HG02571 (cell line): Measurements from ENCODE around the gene LRRC37A.
"Not testable (repeated sequence)": the region's sequence is repeated elsewhere in the genome, so short reads cannot be mapped to it uniquely, and the experiment has no call there.

Source experiments
- ATAC-seq: cut with Tn5 transposase; IDR thresholded peaks from one replicate; pipeline ENCODE4 v1.9.1; 2021; ENCODE audit warnings: mild to moderate bottlenecking, moderate library complexity; ENCODE audit not compliant: unreplicated experiment

Gene LRRC37A

DNA sequence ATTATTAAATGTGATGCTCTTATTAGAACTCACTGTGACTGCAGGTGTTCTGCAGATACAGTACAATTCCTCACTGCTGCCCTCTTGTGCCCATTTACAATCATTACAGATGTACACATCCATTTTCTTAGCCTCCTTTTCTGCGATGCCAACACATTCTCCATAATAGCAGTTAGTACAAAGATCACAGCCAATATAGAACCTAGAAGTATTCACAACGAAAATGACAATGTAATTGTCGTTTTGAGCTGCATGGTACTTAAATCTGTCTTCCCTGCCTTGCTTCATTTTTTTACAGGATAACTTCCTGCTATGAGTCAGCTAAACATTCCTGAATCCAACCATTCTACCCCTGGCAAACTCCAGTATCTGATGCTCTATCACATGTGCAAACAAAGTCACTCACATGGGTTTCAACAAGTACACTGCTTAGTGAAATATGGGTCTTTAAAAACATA, 8.1 kb upstream of the LRRC37A start:
- not testable (repeated sequence) for ATAC-seq

DNA sequence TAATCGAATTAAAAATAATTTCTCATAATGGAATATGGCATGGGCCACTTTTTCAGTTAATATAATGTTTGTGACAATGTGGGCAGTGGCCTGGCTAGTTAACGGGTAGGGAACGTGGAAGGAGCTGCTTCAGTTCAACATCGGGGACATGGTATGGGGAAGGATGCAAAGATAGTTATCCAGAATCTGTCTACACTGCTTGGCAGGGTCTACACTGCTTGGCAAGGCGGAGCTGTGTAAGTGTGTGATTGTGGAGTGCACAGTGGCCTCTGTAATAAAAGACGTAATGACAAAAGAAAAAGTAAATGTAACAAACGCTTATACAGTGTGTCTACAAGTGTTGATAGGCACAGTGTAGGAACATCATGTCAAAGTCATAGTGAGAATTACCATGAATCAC, 7.3 kb upstream of the LRRC37A start:
- not testable (repeated sequence) for ATAC-seq

DNA sequence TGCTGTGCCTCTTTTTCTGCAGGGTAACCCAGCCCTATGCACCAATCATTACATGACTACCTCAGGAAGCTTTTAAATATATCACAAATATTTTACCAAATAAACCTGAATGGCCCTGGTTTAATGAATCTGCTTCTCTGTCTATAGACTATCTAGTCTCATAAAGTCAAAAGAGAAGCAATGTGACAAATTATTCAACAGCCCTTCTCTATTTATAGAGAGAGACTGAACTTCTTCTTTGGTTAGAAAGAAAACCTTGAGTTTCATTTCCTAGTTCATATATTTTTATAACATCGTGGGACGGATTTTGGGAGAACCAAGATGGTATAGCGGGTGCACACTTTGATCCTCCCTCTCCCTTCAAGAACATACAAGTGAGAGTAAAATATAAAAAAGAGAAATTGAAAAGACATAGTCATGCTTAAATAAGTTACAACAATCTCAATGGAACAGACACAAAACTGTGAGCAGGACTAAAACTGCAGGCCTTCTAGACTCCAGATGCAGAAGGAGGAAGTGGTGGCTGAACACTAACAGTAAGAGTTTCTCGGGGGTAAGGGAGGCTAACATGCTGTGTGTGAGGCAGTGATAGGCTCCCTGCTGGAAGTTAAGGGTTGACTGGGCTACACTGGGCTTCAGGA, 3.9 kb upstream of the LRRC37A start:
- ATAC-seq = peak; percentile 74

DNA sequence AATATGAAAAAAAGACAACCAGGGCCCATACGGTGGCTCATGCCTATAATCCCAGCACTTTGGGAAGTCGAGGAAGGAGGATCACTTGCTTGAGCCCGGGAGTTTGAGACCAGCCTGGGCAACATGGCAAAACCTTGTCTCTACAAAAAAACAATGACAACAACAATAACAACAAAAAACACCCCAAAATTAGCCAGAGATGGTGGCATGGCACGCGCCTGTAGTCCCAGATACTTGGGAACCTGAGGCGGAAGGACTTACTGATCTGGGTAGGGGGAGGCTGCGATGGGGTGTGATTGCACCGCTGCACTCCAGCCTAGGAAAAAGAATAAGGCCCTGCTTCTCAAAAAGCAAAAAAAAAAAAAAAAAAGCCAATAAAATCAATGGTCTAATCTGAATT, 3.3 kb upstream of the LRRC37A start:
- ATAC-seq = not testable (repeated sequence)

GRCh38 chr17:46341220-46341619, 46.3 kb downstream of the LRRC37A start:
- not testable (repeated sequence) for ATAC-seq

DNA sequence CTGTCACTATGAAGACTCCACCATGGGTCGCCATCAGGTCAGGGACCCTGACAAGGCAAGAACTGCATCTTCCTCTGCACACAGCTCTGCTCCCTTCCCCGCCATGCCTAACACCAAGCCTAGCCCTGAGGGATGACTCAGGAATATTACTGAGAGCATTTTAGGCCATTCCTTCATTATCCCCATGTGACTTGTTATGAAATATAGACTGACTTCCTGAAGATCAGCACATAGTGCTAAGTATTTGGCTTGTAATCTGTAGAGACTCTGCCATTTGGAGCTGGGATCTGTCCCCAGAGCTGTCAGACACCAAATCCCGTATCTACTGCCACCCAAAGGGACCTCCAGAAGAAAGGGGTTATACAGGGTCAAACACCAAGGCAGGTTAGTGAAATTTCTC, 47.2 kb downstream of the LRRC37A start:
- ATAC-seq = not testable (repeated sequence)

DNA sequence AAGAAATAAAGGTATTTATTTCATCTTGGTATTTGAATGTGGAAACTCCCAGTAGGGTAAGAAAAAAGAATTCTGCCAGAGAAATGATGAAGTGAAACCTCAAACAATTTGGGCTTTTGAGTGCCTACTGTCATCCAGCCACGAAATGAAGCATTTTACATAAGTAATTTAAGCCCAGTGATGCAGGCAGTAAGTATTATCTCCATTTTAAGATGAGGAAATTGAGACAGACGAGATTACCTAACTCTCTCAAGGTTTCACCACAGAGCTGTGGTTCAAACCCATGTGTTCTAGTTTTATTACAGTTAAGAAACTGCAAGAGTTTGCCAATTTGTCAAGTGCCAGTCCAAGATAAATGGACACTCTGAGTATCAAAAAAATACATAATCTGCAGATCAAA, 53.4 kb downstream of the LRRC37A start:
- not testable (repeated sequence) for ATAC-seq

GRCh38 chr17:46349060-46349459, 54.1 kb downstream of the LRRC37A start:
- ATAC-seq = not testable (repeated sequence)

DNA sequence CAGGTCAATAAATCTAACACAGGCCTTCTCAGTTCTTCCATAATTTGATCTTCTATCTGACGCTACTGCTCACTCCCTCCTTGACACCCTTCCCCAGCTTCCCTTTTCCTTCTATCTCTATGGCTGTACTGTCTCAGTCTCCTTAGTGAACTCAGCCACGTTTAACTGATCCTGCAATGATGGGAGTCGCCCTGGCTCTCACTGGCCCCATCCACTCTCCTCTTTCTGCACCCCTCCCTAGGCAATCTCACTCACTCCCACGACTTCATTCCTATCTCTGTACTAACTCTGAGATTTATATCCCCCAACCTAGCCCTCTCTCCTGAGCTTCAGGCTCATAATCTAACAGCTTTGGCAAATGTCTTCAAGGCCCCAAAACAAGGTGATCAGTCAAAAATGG, 58.9 kb downstream of the LRRC37A start:
- ATAC-seq = not testable (repeated sequence)

GRCh38 chr17:46361145-46361735, 66.3 kb downstream of the LRRC37A start:
- ATAC-seq = peak; percentile 47

DNA sequence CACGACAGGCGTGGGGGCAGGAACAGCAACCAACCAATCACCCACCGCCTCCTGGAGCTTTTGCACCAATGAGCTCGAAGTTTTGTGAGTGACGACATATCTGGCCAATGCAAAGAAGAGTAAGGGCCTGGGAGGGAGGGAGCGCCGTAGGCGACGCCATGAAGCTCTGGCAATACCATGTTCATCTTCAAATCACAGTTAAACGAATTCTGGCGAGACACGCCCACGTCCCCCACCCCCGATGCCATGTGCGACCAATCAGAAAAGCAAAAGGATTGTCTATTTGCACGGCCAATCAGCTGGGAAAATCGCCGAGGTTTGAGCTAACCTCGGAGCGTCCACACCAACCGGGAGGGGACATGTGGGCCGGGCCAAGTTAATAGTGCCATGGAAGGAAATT, 66.8 kb downstream of the LRRC37A start, which contains the start of gene ARL17B:
TSS of gene ARL17B (minus strand) at position 12 of the 400 bp plus-strand sequence. CDS start 3,369 bp downstream, outside the sequence.
- ATAC-seq = peak; percentile 88

- ATAC-seq = not testable (repeated sequence)
Observed at GRCh38 chr17:46367520-46367919, 72.6 kb downstream of the LRRC37A start.

DNA sequence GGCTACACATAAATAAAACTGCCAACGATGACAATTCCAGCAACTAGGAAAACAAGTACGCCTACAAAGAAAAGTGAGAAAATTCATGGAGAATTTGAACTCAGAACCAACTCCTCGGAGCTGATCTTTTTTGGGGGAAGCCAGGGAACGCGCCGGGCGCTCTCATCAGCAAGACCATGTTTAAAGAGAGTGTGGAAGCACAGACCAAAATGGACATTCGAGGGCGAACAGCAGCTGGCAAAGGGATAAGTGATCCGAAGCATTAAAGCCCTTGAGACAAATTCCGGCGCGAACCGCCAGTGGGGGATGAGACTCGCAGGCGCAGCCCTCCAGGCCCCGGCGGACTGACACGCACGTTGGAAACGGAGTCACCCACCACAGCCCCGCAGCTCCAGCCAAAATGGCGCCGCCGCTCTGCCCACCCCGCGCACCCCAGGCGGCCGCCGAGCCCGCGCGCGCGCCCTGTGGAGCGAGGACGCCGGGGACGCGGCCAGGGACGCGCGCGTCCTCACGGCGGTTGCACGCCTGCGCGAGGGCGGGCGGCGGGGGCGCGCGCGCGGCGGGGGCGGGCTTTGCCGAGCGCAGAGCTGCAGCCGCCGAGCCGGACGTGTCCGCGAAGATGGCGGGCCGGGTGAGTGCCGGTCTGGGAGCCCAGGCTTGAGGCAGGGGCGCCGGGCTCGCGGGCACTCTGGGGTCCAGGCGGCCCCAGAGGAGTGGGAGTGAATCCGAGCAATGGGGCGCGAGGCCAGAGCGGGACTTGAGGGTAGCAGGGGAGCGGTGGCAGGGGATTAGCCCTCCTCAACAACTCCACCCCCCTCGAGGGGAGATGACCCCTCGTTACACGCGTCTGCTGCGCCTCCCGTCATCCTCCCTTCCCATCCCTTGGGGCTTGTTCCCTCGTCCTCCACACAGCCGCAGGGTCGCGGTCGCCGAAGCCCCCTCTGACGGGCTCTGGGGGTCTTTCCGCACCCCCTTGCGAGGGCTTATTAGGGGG, 77.6 kb downstream of the LRRC37A start:
- ATAC-seq = peak; percentile 59

- not testable (repeated sequence) for ATAC-seq
Observed at GRCh38 chr17:46373418-46373817, 78.5 kb downstream of the LRRC37A start.

GRCh38 chr17:46383118-46383517, 88.2 kb downstream of the LRRC37A start:
- not testable (repeated sequence) for ATAC-seq

- ATAC-seq = not testable (repeated sequence)
Observed at GRCh38 chr17:46385491-46385890, 90.6 kb downstream of the LRRC37A start.
